ENCODE measurements around the gene DDX1. TPM values are rescaled to one million over a fixed set of nuclear protein-coding genes. Genes with fewer than 3 reads are reported as not detected.

The DDX1 gene
- total and polyA plus RNA-seq, 4 donors, result 73.6 to 82.6 (median 77.8) TPM

DNA sequence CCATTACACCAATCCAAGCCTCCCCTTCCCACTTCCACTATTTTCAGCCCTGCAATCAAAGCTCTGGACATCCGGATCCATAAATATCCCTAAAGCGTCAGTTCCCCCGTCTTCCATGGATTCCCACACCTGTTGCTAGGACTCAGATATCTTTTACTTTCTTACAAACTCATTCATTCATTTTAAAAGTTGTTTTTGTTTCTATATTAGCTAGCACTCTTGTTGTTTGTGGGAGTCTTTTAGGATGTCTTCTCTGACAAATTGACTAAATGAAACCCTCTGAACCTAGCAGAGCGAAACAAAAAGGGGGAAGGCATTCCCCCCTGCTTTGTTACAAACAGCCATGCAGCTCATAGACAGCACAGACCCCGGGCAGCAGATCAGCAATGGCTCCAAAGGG, 21.6 kb upstream of the DDX1 start:
- H3K27ac ChIP-seq (ENCODE audit: low read depth in 1 of 2, low read length in 2 of 2), result no peak overlapping the region
- DNase-seq (no peak), ATAC-seq (ENCODE audit: low FRiP score) (no peak)
- H3K9me3 ChIP-seq (ENCODE audit: control insufficient read depth, low read length), result no peaks in the 10 kb centered on the region
- WGBS, 2 donors, result 38 to 41% methylated on average over 5 of the region's 5 CpGs
- intact Hi-C loops (cut with DNase I), result no loop called here
- H3K4me1 ChIP-seq (ENCODE audit: control insufficient read depth in 1 of 2, insufficient read depth in 2 of 2, low read length in 2 of 2), result no peaks in the 10 kb centered on the region
- no peaks in the 10 kb centered on the region for H3K36me3 ChIP-seq (ENCODE audit: control insufficient read depth in 1 of 2, insufficient read depth in 2 of 2, low read length in 1 of 2)
- no peaks in the 10 kb centered on the region for H3K27me3 ChIP-seq (ENCODE audit: control insufficient read depth in 1 of 2, insufficient read depth in 2 of 2, low read length in 1 of 2)
- no peak overlapping the region for H3K4me3 ChIP-seq (ENCODE audit: low read length in 2 of 2)

DNA sequence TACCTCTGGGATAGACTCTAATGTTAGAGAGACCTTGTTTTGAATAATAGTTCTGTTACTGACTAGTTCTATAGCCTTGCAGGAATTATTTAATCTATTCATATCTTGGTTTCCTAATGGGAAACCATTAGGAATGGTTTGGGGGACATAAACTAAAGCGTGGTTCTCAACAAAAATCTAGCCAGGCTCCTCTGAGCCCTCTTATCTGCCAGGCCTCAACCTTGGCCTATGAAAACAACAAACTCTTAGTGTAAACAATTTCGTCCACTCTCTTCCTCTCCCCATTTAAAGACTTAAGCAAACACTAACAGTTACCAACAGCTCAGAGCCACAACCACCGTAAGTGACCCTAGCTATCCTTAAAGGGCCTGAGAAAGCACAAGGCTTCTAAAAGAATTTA, 19.9 kb upstream of the DDX1 start:
- no peak for ATAC-seq (ENCODE audit: low FRiP score)

DNA sequence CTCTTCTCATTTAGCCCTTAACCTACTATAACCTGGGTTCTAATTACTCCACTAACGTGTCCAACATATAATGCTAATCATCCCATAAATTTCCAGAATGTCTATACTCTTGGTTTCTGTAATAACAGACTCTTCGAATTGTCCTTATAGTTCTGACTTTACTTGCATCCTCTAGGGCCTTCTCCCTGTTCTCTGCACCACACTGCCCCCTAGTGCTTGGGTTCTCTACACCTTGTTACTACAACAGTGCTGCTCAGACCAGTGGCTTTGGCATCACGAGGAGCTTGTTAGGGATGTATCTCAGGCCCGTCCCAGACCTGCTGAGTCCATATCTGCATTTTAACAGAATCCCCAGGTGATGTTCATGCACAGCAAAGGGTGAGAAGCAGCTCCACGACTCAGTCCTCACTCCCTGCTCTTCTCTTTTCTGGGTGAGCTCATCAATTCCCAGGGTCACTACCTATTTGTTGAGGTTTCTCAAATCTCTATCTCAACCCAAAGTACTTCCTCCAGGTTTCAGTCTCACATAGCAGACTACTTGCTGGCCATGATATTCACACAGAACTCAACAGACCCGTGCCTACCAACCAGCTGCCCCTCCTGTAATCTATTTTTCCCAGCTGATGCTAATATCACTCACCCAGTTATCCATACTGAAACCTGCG, 14.5 kb upstream of the DDX1 start:
- Histone ChIP-seq H3K4me3 (ENCODE audit: low read length in 2 of 2) (no peak overlapping the region), H3K27ac (ENCODE audit: low read depth in 1 of 2, low read length in 2 of 2) (no peak overlapping the region), H3K27me3 (ENCODE audit: control insufficient read depth in 1 of 2, insufficient read depth in 2 of 2, low read length in 1 of 2) (no peaks in the 10 kb centered on the region), H3K36me3 (ENCODE audit: control insufficient read depth in 1 of 2, insufficient read depth in 2 of 2, low read length in 1 of 2) (no peaks in the 10 kb centered on the region), H3K9me3 (ENCODE audit: control insufficient read depth, low read length) (no peaks in the 10 kb centered on the region), H3K4me1 (ENCODE audit: control insufficient read depth in 1 of 2, insufficient read depth in 2 of 2, low read length in 2 of 2) (no peaks in the 10 kb centered on the region)
- intact Hi-C loops (cut with DNase I), result no loop called here
- ATAC-seq (ENCODE audit: low FRiP score), result peak; percentile 80
- 23 to 24% methylated on average over 7 of the region's 7 CpGs for WGBS, 2 donors
- DNase-seq, result peak; percentile 87 to 88

More for the DNA sequence above, 19.9 kb upstream of the DDX1 start:
- Histone ChIP-seq H3K9me3 (ENCODE audit: control insufficient read depth, low read length) (no peaks in the 10 kb centered on the region), H3K4me3 (ENCODE audit: low read length in 2 of 2) (no peak overlapping the region), H3K4me1 (ENCODE audit: control insufficient read depth in 1 of 2, insufficient read depth in 2 of 2, low read length in 2 of 2) (no peaks in the 10 kb centered on the region), H3K36me3 (ENCODE audit: control insufficient read depth in 1 of 2, insufficient read depth in 2 of 2, low read length in 1 of 2) (no peaks in the 10 kb centered on the region), H3K27ac (ENCODE audit: low read depth in 1 of 2, low read length in 2 of 2) (no peak overlapping the region), H3K27me3 (ENCODE audit: control insufficient read depth in 1 of 2, insufficient read depth in 2 of 2, low read length in 1 of 2) (no peaks in the 10 kb centered on the region)
- DNase-seq, result no peak
- intact Hi-C loops (cut with DNase I), result no loop called here
- WGBS, 2 donors, result 78 to 79% methylated on average over 3 of the region's 3 CpGs

DNA sequence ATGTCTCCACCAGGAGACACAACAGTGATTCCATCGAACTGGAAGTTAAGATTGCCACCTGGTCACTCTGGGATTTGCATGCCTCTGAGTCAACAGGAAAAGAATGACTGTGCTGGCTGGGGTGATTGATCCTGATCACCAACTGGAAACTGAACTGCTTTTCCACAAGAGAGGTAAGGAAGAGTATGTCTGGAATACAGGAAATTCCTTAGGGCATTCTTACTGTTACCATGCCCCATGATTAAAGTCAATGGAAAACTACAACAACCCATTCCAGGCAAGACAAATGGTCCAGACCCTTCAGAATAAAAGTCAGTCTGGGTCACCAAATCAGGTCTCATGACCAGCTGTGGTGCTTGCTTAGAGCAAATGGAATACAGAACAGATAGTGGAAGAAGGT, 12.0 kb upstream of the DDX1 start:
- Histone ChIP-seq H3K36me3 (ENCODE audit: control insufficient read depth in 1 of 2, insufficient read depth in 2 of 2, low read length in 1 of 2) (no peaks in the 10 kb centered on the region), H3K4me3 (ENCODE audit: low read length in 2 of 2) (no peak overlapping the region), H3K4me1 (ENCODE audit: control insufficient read depth in 1 of 2, insufficient read depth in 2 of 2, low read length in 2 of 2) (no peaks in the 10 kb centered on the region), H3K27ac (ENCODE audit: low read depth in 1 of 2, low read length in 2 of 2) (no peak overlapping the region), H3K9me3 (ENCODE audit: control insufficient read depth, low read length) (no peaks in the 10 kb centered on the region), H3K27me3 (ENCODE audit: control insufficient read depth in 1 of 2, insufficient read depth in 2 of 2, low read length in 1 of 2) (no peaks in the 10 kb centered on the region)
- DNase-seq (no peak), ATAC-seq (ENCODE audit: low FRiP score) (no peak)
- WGBS, 2 donors, result 29 to 32% methylated on average over 1 of the region's 1 CpG
- intact Hi-C loops (cut with DNase I), result no loop called here

DNA sequence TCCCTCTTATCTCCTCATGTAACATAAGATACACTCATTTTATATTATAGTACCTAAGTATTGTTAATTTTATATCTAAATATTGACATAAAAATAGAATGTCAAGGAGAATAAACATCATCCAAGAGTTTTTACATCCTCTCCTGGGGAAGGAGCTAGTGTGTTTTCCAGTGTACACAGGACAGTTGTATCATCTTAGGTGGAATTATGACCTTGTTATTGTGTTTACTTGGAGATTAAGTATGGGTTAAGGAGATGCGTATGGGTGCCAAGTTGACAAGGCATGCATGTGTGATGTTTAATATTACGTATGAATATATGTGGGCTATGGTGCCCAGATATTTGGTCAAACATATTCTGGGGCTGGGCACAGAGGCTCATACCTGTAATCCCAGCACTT, 11.2 kb upstream of the DDX1 start:
- 78 to 82% methylated on average over 2 of the region's 2 CpGs for whole genome bisulfite sequencing, 2 donors
- no peak for ATAC-seq (ENCODE audit: low FRiP score)
- Histone ChIP-seq H3K4me3 (ENCODE audit: low read length in 2 of 2) (no peak overlapping the region), H3K36me3 (ENCODE audit: control insufficient read depth in 1 of 2, insufficient read depth in 2 of 2, low read length in 1 of 2) (no peaks in the 10 kb centered on the region), H3K4me1 (ENCODE audit: control insufficient read depth in 1 of 2, insufficient read depth in 2 of 2, low read length in 2 of 2) (no peaks in the 10 kb centered on the region), H3K9me3 (ENCODE audit: control insufficient read depth, low read length) (no peaks in the 10 kb centered on the region), H3K27me3 (ENCODE audit: control insufficient read depth in 1 of 2, insufficient read depth in 2 of 2, low read length in 1 of 2) (no peaks in the 10 kb centered on the region), H3K27ac (ENCODE audit: low read depth in 1 of 2, low read length in 2 of 2) (no peak overlapping the region)
- intact Hi-C loops (cut with DNase I), result no loop called here
- no peak for DNase-seq

DNA sequence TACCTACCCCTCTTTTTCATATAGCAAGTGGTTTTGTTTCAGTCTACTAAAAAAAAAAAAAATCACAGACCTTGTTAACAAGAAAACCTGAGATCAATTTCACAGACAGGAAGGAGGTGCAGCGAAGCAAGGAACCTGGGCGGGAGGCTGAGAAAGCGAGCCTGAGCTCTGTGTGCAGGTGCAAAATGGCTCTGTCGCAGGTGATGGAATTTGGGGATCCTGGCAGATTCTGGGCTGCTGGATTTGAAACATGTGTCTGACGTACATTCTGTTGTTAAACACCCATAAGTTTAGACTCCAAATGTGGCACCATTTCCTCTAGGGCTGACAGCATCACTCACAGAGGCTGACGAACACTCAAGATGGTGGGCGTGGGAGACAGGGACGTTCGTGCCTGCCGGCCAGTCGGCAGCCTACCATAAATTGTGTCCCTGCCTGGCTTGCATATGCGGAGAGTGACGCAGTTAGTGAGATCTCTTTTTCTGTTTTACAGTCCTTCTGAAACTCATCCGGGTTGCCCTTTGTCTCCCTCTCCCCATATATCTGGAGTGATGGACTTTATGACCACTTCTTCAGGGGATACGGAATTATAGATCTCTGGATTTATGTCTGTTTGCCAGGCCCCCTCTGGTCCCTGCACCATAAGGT, 8.8 kb upstream of the DDX1 start:
- no peak overlapping the region for H3K27ac ChIP-seq (ENCODE audit: low read depth in 1 of 2, low read length in 2 of 2)
- no peak for DNase-seq
- H3K9me3 ChIP-seq (ENCODE audit: control insufficient read depth, low read length), result no peaks in the 10 kb centered on the region
- no peaks in the 10 kb centered on the region for H3K36me3 ChIP-seq (ENCODE audit: control insufficient read depth in 1 of 2, insufficient read depth in 2 of 2, low read length in 1 of 2)
- no peak for ATAC-seq (ENCODE audit: low FRiP score)
- H3K4me1 ChIP-seq (ENCODE audit: control insufficient read depth in 1 of 2, insufficient read depth in 2 of 2, low read length in 2 of 2), result no peaks in the 10 kb centered on the region
- intact Hi-C loops (cut with DNase I), result no loop called here
- 58 to 62% methylated on average over 15 of the region's 15 CpGs for WGBS, 2 donors
- H3K27me3 ChIP-seq (ENCODE audit: control insufficient read depth in 1 of 2, insufficient read depth in 2 of 2, low read length in 1 of 2), result no peaks in the 10 kb centered on the region
- no peak overlapping the region for H3K4me3 ChIP-seq (ENCODE audit: low read length in 2 of 2)

DNA sequence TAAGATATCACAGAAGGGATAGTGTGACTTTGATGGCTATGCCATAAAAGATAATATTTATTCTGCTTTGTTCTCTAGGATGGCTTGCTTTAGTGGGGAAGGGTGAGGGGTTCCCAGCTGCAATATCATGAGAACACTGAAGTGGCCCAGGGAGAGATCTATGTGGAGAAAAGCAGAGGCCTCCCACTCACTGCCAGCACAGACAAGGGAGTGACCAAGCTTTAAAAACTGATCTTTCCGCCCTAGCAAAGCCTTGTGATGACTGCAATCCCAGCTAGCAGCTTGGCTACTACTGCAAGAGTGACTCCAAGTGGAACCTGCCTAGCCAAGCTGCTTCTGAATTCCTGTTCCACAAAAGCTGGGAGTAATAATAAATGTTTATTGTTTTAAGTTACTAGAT, 7.8 kb upstream of the DDX1 start:
- H3K36me3 ChIP-seq (ENCODE audit: control insufficient read depth in 1 of 2, insufficient read depth in 2 of 2, low read length in 1 of 2), result no peaks in the 10 kb centered on the region
- H3K9me3 ChIP-seq (ENCODE audit: control insufficient read depth, low read length), result no peaks in the 10 kb centered on the region
- intact Hi-C loops (cut with DNase I), result no loop called here
- no peak for ATAC-seq (ENCODE audit: low FRiP score)
- H3K4me3 ChIP-seq (ENCODE audit: low read length in 2 of 2), result no peak overlapping the region
- no peaks in the 10 kb centered on the region for H3K4me1 ChIP-seq (ENCODE audit: control insufficient read depth in 1 of 2, insufficient read depth in 2 of 2, low read length in 2 of 2)
- no peaks in the 10 kb centered on the region for H3K27me3 ChIP-seq (ENCODE audit: control insufficient read depth in 1 of 2, insufficient read depth in 2 of 2, low read length in 1 of 2)
- no peak overlapping the region for H3K27ac ChIP-seq (ENCODE audit: low read depth in 1 of 2, low read length in 2 of 2)
- 71 to 76% methylated on average over 1 of the region's 1 CpG for WGBS, 2 donors
- no peak for DNase-seq

DNA sequence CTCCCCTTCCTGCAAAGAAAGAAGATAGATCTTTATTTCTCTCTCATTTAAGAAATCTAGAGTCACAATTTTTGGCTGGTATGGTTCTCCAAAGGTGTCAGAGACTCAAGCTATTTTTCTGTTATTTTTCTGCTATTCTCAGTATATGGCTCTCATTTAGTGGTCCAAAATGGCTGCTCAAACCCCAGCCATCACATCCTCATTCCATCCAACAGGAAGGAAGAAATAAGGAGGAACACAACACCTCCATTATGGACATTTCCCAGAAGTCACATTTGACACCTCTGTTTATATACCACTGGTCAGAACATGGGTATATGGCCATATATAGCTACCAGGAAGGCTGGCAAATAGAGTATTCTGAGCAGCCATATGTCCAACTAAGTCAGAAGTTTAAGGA, 7.4 kb upstream of the DDX1 start:
- H3K27me3 ChIP-seq (ENCODE audit: control insufficient read depth in 1 of 2, insufficient read depth in 2 of 2, low read length in 1 of 2), result no peaks in the 10 kb centered on the region
- no peaks in the 10 kb centered on the region for H3K9me3 ChIP-seq (ENCODE audit: control insufficient read depth, low read length)
- no peak overlapping the region for H3K27ac ChIP-seq (ENCODE audit: low read depth in 1 of 2, low read length in 2 of 2)
- no peaks in the 10 kb centered on the region for H3K4me1 ChIP-seq (ENCODE audit: control insufficient read depth in 1 of 2, insufficient read depth in 2 of 2, low read length in 2 of 2)
- H3K4me3 ChIP-seq (ENCODE audit: low read length in 2 of 2), result no peak overlapping the region
- DNase-seq (no peak), ATAC-seq (ENCODE audit: low FRiP score) (no peak)
- intact Hi-C loops (cut with DNase I), result no loop called here
- H3K36me3 ChIP-seq (ENCODE audit: control insufficient read depth in 1 of 2, insufficient read depth in 2 of 2, low read length in 1 of 2), result no peaks in the 10 kb centered on the region

DNA sequence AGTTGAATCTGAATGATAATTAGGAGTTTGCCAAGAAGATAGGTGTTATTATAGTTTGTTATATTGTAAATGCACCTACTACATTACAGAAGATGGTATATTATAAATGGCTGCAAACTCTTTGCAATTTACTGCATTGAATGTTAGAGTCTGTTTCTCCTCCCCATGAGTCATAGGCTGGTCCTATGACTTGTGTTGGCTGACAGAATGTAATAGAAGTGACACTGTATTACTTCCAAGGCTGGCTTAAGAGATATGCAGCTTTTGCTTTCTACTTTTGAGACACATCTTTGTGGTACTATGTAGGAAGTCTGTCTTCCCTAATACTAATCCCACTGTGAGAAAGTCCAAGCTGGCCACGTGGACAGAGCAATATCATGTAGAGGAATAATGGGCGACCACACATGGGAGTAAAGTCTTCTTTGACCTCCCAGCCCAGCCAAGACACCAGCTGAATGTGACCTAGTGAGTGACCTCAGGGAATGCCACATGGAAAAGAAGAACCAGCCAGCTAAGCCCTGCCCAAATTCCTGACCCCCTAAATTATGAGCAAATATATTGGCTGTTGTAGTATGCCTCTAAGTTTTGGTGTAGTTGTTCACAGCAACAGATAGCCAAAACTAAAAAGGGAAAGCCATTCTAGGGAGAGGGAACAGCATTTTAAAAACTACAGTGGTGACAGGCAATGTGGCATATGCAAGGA, 6.8 kb upstream of the DDX1 start:
- H3K4me3 ChIP-seq (ENCODE audit: low read length in 2 of 2), result no peak overlapping the region
- WGBS, 2 donors, result 78 to 79% methylated on average over 2 of the region's 2 CpGs
- intact Hi-C loops (cut with DNase I), result no loop called here
- no peaks in the 10 kb centered on the region for H3K27me3 ChIP-seq (ENCODE audit: control insufficient read depth in 1 of 2, insufficient read depth in 2 of 2, low read length in 1 of 2)
- ATAC-seq (ENCODE audit: low FRiP score) (no peak), DNase-seq (no peak)
- no peaks in the 10 kb centered on the region for H3K9me3 ChIP-seq (ENCODE audit: control insufficient read depth, low read length)
- no peak overlapping the region for H3K27ac ChIP-seq (ENCODE audit: low read depth in 1 of 2, low read length in 2 of 2)
- H3K4me1 ChIP-seq (ENCODE audit: control insufficient read depth in 1 of 2, insufficient read depth in 2 of 2, low read length in 2 of 2), result no peaks in the 10 kb centered on the region
- H3K36me3 ChIP-seq (ENCODE audit: control insufficient read depth in 1 of 2, insufficient read depth in 2 of 2, low read length in 1 of 2), result no peaks in the 10 kb centered on the region

Measured in aorta (tissue), 5 donors.